Ectodermal cell (in vitro differentiated cells): ENCODE results near the gene MSL3B.

ENCODE experiments used
- H3K27ac ChIP-seq: 2 replicates; pipeline ENCODE4 v1.7.0; 2013; ENCODE audit warnings: mild to moderate bottlenecking, low read depth, low read length; ENCODE audit not compliant: insufficient read depth, poor library complexity, severe bottlenecking
- H3K27me3 ChIP-seq: 2 replicates; pipeline ENCODE4 v1.7.0; 2013; ENCODE audit warnings: mild to moderate bottlenecking, low read length; ENCODE audit not compliant: insufficient read depth, control insufficient read depth, poor library complexity, severe bottlenecking
- H3K36me3 ChIP-seq: one replicate; pipeline ENCODE4 v1.7.0; 2013; ENCODE audit warnings: low read length; ENCODE audit not compliant: control insufficient read depth, insufficient read depth
- H3K4me1 ChIP-seq: one replicate; pipeline ENCODE4 v1.7.0; 2013; ENCODE audit warnings: low read length; ENCODE audit not compliant: control insufficient read depth, insufficient read depth
- H3K4me3 ChIP-seq: 2 replicates; pipeline ENCODE4 v1.7.0; 2013; ENCODE audit warnings: low read depth, low read length, control low read depth; ENCODE audit not compliant: insufficient read depth
- H3K9me3 ChIP-seq: 2 replicates; pipeline ENCODE4 v1.7.0; 2013; ENCODE audit warnings: mild to moderate bottlenecking, low read length, moderate library complexity; ENCODE audit not compliant: control insufficient read depth
- WGBS, 2 experiments: methylation state at CpG; one replicate each; pipeline ENCODE4 v1.1.7; 2013; ENCODE audit warnings: missing lambda C conversion rate in 2 of 2; 5-methylcytosine and 5-hydroxymethylcytosine counted together

MSL3B gene

GRCh38 chr2:233837694-233838229 is 30.4 kb downstream of the MSL3B start:
- Histone ChIP-seq H3K4me1 (peaks cover 3% of the 10 kb centered on the region), H3K9me3 (no peaks in the 10 kb centered on the region), H3K36me3 (peaks cover 56% of the 10 kb centered on the region), H3K27ac (no peak overlapping the region), H3K4me3 (no peak overlapping the region), H3K27me3 (no peaks in the 10 kb centered on the region)
- WGBS, 2 experiments = 97 to 99% methylated on average over 8 to 9 of the region's 9 CpGs

GRCh38 chr2:233836359-233836758 is 31.8 kb downstream of the MSL3B start:
- WGBS, 2 experiments = 98 to 99% methylated on average over 4 to 7 of the region's 7 CpGs

GRCh38 chr2:233835230-233836186 is 32.7 kb downstream of the MSL3B start:
- Histone ChIP-seq H3K9me3 (no peaks in the 10 kb centered on the region), H3K27me3 (no peaks in the 10 kb centered on the region), H3K4me1 (peaks cover 3% of the 10 kb centered on the region), H3K27ac (no peak overlapping the region), H3K4me3 (no peak overlapping the region), H3K36me3 (peaks cover 34% of the 10 kb centered on the region)
- WGBS, 2 experiments = 97% methylated on average over 14 of the region's 14 CpGs

More at GRCh38 chr2:233836359-233836758, 31.8 kb downstream of the MSL3B start:
- Histone ChIP-seq H3K4me1 (peaks cover 3% of the 10 kb centered on the region), H3K36me3 (peaks cover 42% of the 10 kb centered on the region), H3K9me3 (no peaks in the 10 kb centered on the region), H3K4me3 (no peak overlapping the region), H3K27me3 (no peaks in the 10 kb centered on the region), H3K27ac (no peak overlapping the region)

- Histone ChIP-seq H3K36me3 (peaks cover 29% of the 10 kb centered on the region), H3K27ac (no peak overlapping the region), H3K4me1 (peaks cover 11% of the 10 kb centered on the region), H3K9me3 (no peaks in the 10 kb centered on the region), H3K4me3 (no peak overlapping the region), H3K27me3 (no peaks in the 10 kb centered on the region)
- WGBS, 2 experiments = 87 to 92% methylated on average over 10 of the region's 10 CpGs
Measured at GRCh38 chr2:233833345-233833744, 34.8 kb downstream of the MSL3B start.

DNA sequence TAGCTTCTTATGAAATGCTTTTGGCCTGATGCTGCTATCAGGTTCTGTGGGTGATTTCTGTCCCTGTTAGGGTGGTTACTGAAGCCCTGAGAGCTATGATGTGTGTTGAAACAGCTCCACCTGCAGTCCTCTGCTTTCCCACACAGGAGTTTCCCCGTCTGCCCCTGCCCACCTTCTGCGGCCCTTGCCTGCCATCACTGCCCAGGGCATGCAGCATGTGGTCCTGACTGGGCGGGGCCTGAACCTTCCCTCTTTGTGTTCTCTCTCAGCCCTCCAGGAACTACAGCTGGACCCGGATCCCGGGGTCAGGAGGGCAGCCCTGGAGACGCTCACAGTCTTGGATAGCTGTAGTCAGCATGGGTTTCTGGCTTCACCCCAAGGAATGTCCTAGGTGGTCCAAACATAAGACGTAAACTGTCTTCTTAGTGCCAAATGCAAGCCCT is 35.3 kb downstream of the MSL3B start:
- Histone ChIP-seq H3K4me3 (no peak overlapping the region), H3K36me3 (peaks cover 24% of the 10 kb centered on the region), H3K4me1 (peaks cover 11% of the 10 kb centered on the region), H3K9me3 (no peaks in the 10 kb centered on the region), H3K27ac (no peak overlapping the region), H3K27me3 (no peaks in the 10 kb centered on the region)
- WGBS, 2 experiments = 24 to 29% methylated on average over 7 of the region's 7 CpGs

- H3K27ac ChIP-seq = no peak overlapping the region
- no peaks in the 10 kb centered on the region for H3K9me3 ChIP-seq
- 89% methylated on average over 9 of the region's 9 CpGs for WGBS, 2 experiments
- H3K4me1 ChIP-seq = peaks cover 11% of the 10 kb centered on the region
- no peak overlapping the region for H3K4me3 ChIP-seq
- no peaks in the 10 kb centered on the region for H3K27me3 ChIP-seq
- peaks cover 21% of the 10 kb centered on the region for H3K36me3 ChIP-seq
Measured at GRCh38 chr2:233832414-233832813, 35.8 kb downstream of the MSL3B start.

DNA sequence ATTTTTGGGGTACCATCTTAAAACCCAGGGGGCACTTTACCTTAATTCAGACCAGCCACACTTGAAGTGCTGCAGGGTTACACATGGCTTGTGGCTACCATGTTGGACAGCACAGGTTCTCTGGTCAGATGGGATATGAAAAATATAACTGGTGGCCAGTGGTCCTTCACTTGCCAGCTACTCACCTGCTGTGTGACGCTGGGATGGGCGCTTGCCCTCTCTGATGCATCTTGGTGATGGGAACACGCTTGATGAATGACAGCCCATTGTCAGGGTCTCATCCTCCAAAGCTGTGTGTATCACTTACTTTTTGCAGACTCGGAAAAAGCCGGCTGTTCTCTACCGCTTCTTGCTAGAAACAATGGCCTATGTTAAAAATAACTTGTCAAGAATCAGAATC is 36.3 kb downstream of the MSL3B start:
- WGBS, 2 experiments = 95 to 96% methylated on average over 6 of the region's 6 CpGs
- no peak overlapping the region for H3K4me3 ChIP-seq

GRCh38 chr2:233831011-233831721 is 37.0 kb downstream of the MSL3B start:
- WGBS, 2 experiments = 94% methylated on average over 14 of the region's 14 CpGs
- no peak overlapping the region for H3K27ac ChIP-seq

More for the DNA sequence above, 36.3 kb downstream of the MSL3B start:
- no peaks in the 10 kb centered on the region for H3K27me3 ChIP-seq
- peaks cover 17% of the 10 kb centered on the region for H3K36me3 ChIP-seq
- no peak overlapping the region for H3K27ac ChIP-seq
- peaks cover 11% of the 10 kb centered on the region for H3K4me1 ChIP-seq
- no peaks in the 10 kb centered on the region for H3K9me3 ChIP-seq

GRCh38 chr2:233830111-233830802 is 37.9 kb downstream of the MSL3B start:
- Histone ChIP-seq H3K27ac (no peak overlapping the region), H3K27me3 (no peaks in the 10 kb centered on the region), H3K9me3 (no peaks in the 10 kb centered on the region), H3K4me3 (no peak overlapping the region), H3K4me1 (peaks cover 11% of the 10 kb centered on the region), H3K36me3 (peaks cover 3% of the 10 kb centered on the region)
- WGBS, 2 experiments = 89 to 93% methylated on average over 6 of the region's 6 CpGs

More at GRCh38 chr2:233831011-233831721, 37.0 kb downstream of the MSL3B start:
- Histone ChIP-seq H3K36me3 (peaks cover 12% of the 10 kb centered on the region), H3K4me1 (peaks cover 11% of the 10 kb centered on the region), H3K9me3 (no peaks in the 10 kb centered on the region), H3K4me3 (no peak overlapping the region), H3K27me3 (no peaks in the 10 kb centered on the region)
